NCI-H2107 (cell line): ENCODE measurements around the gene EPDR1.

Experiments used
- DNase-seq: peaks from one replicate; lab custom pipeline; 2025; lab: John Stamatoyannopoulos, UW

Gene EPDR1

GRCh38 chr7:37977243-37977642, 56.8 kb downstream of the EPDR1 start:
- no peak for DNase-seq

GRCh38 chr7:37981664-37982063, 61.2 kb downstream of the EPDR1 start:
- DNase-seq = no peak

- no peak for DNase-seq
Observed at GRCh38 chr7:37982423-37982822, 62.0 kb downstream of the EPDR1 start.

GRCh38 chr7:37984750-37985390, 64.4 kb downstream of the EPDR1 start:
- no peak for DNase-seq

GRCh38 chr7:37986908-37987330, 66.5 kb downstream of the EPDR1 start:
- DNase-seq = no peak

GRCh38 chr7:37987732-37988131, 67.3 kb downstream of the EPDR1 start:
- DNase-seq = no peak

- no peak for DNase-seq
Observed at GRCh38 chr7:37988721-37989650, 68.5 kb downstream of the EPDR1 start.

- DNase-seq = no peak
Observed at GRCh38 chr7:37990337-37990736, 69.9 kb downstream of the EPDR1 start.

- DNase-seq = no peak
Observed at GRCh38 chr7:37993060-37993501, 72.6 kb downstream of the EPDR1 start.

- DNase-seq = no peak
Observed at GRCh38 chr7:37999673-38000072, 79.2 kb downstream of the EPDR1 start.

- no peak for DNase-seq
Observed at GRCh38 chr7:38000272-38000671, 79.8 kb downstream of the EPDR1 start.
